HL-60 (cell line): ENCODE data around the gene ZNF497.

Source experiments
- CTCF ChIP-seq: IDR thresholded peaks from one replicate; pipeline ENCODE4 v1.5.1; 2011; ENCODE audit warnings: low read length, control low read depth, inconsistent platforms; ENCODE audit not compliant: insufficient read depth
- POLR2AphosphoS5 ChIP-seq: IDR thresholded peaks from 2 replicates; pipeline ENCODE4 v1.6.1; 2012; ENCODE audit warnings: low read depth
- REST ChIP-seq: IDR thresholded peaks from 2 replicates; pipeline ENCODE4 v1.6.1; 2012; ENCODE audit warnings: low read depth; ENCODE audit not compliant: insufficient replicate concordance
- SPI1 ChIP-seq: IDR thresholded peaks from 2 replicates; pipeline ENCODE4 v1.6.1; 2012; ENCODE audit warnings: low read depth, mild to moderate bottlenecking, borderline replicate concordance

- TF ChIP-seq CTCF (no peak), POLR2AphosphoS5 (no peak), REST (no peak), SPI1 (no peak)
These were observed 37.4 kb upstream of the ZNF497 start for GRCh38 chr19:58399903-58400302.
